Fibroblast of the aortic adventitia (primary cell): Measurements from ENCODE around the gene ATP8B3. TPM values are rescaled to one million over a fixed set of nuclear protein-coding genes. Genes with fewer than 3 reads are reported as not detected.

Source experiments
- DNase-seq: peaks from one replicate; pipeline ENCODE4 v3.0.0-alpha.2; 2010; ENCODE audit warnings: low read depth
- H3K4me3 ChIP-seq: 2 replicates; pipeline ENCODE4 v1.5.1; 2011; ENCODE audit warnings: low read depth, mild to moderate bottlenecking, control low read depth, low read length, moderate library complexity
- CTCF ChIP-seq: IDR thresholded peaks from 2 replicates; pipeline ENCODE4 v1.5.1; 2011; ENCODE audit warnings: mild to moderate bottlenecking, low read length, control low read depth, inconsistent platforms; ENCODE audit not compliant: insufficient read depth
- total RNA-seq: library from RNA; depleted of rRNA; stranded (reverse); fragments of >200 nt; gene quantifications from 2 replicates; pipeline ENCODE4 v1.2.3, GENCODE V29; 2012; ENCODE audit warnings: low replicate concordance

Gene ATP8B3
- total RNA-seq, 1 donor, result 3.3 TPM

- H3K4me3 ChIP-seq, result no peak overlapping the region
- no peak for TF ChIP-seq CTCF
- no peak for DNase-seq
These were observed 54.4 kb downstream of the ATP8B3 start for GRCh38 chr19:1757468-1758230.

- no peak for TF ChIP-seq CTCF
- no peak for DNase-seq
- H3K4me3 ChIP-seq, result no peak overlapping the region
These were observed 55.2 kb downstream of the ATP8B3 start for GRCh38 chr19:1756705-1757465.

- no peak for DNase-seq
- no peak for TF ChIP-seq CTCF
- H3K4me3 ChIP-seq, result no peak overlapping the region
These were observed 55.8 kb downstream of the ATP8B3 start for GRCh38 chr19:1756264-1756663.

GRCh38 chr19:1755467-1756171 lies 56.5 kb downstream of the ATP8B3 start:
- TF ChIP-seq CTCF, result no peak
- H3K4me3 ChIP-seq, result no peak overlapping the region
- no peak for DNase-seq

GRCh38 chr19:1754636-1755466 lies 57.2 kb downstream of the ATP8B3 start:
- TF ChIP-seq CTCF, result no peak
- no peak for DNase-seq

GRCh38 chr19:1754018-1754635 lies 57.9 kb downstream of the ATP8B3 start:
- no peak for TF ChIP-seq CTCF
- no peak for DNase-seq
- H3K4me3 ChIP-seq, result no peak overlapping the region

More at GRCh38 chr19:1754636-1755466, 57.2 kb downstream of the ATP8B3 start:
- no peak overlapping the region for H3K4me3 ChIP-seq
